OCI-LY7 (cell line): ENCODE measurements around the gene NDUFAF2.

ENCODE experiments used
- EZH2phosphoT487 ChIP-seq: fragments of 200-600 bp; sonication (generic); IDR thresholded peaks from 2 replicates; pipeline ENCODE4 v1.6.1; 2018; ENCODE audit warnings: low read depth, borderline replicate concordance, mild to moderate bottlenecking, mixed run types, antibody characterized with exemption, low read length, moderate library complexity, mixed read lengths
- TF ChIP-seq, protein P1 (sequence below): fragments of 200-600 bp; sonication (generic); conservative IDR thresholded peaks from 2 replicates; pipeline ENCODE4 v1.5.1; 2014; ENCODE audit warnings: mild to moderate bottlenecking, antibody characterized with exemption, low read length, moderate library complexity, mixed read lengths

DNA sequence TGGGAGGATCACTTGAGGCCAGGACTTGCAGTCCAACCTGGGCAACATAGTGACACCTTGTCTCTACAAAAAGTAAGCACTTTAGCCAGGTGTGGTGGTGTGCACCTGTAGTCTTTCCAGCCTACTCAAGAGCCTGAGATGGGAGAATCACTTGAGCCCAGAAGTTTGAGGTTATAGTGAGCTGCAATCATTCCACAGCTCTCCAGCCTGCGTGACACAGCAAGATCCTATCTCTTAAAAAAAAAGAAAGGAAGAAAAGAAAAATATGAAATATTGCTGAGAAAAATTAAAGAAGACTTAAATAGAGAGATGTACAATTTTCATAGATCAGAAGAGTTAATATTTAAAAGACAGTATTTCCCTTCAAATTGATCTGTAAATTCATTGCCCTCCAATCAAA, 140.9 kb downstream of the NDUFAF2 start:
- TF ChIP-seq, protein P1, sequence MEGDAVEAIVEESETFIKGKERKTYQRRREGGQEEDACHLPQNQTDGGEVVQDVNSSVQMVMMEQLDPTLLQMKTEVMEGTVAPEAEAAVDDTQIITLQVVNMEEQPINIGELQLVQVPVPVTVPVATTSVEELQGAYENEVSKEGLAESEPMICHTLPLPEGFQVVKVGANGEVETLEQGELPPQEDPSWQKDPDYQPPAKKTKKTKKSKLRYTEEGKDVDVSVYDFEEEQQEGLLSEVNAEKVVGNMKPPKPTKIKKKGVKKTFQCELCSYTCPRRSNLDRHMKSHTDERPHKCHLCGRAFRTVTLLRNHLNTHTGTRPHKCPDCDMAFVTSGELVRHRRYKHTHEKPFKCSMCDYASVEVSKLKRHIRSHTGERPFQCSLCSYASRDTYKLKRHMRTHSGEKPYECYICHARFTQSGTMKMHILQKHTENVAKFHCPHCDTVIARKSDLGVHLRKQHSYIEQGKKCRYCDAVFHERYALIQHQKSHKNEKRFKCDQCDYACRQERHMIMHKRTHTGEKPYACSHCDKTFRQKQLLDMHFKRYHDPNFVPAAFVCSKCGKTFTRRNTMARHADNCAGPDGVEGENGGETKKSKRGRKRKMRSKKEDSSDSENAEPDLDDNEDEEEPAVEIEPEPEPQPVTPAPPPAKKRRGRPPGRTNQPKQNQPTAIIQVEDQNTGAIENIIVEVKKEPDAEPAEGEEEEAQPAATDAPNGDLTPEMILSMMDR, result no peak
- TF ChIP-seq EZH2phosphoT487, result no peak
